ENCODE measurements around the gene GAA.

GAA gene

GRCh38 chr17:80104956-80105375, 3.6 kb downstream of the GAA start:
- DNase-seq = no peak

- DNase-seq = no peak
Observed at GRCh38 chr17:80105762-80106161, 4.4 kb downstream of the GAA start.

- no peak for DNase-seq
Observed at GRCh38 chr17:80106176-80106575, 4.8 kb downstream of the GAA start.

GRCh38 chr17:80106751-80107150, 5.4 kb downstream of the GAA start:
- DNase-seq = no peak

- no peak for DNase-seq
Observed at GRCh38 chr17:80107231-80108021, 6.0 kb downstream of the GAA start.

- no peak for DNase-seq
Observed at GRCh38 chr17:80108036-80108971, 6.9 kb downstream of the GAA start.

- DNase-seq = no peak
Observed at GRCh38 chr17:80109066-80109660, 7.8 kb downstream of the GAA start.

- peak; percentile 42 for DNase-seq
Observed at GRCh38 chr17:80109713-80110446, 8.5 kb downstream of the GAA start.

- no peak for DNase-seq
Observed at GRCh38 chr17:80110447-80110812, 9.0 kb downstream of the GAA start.

- no peak for DNase-seq
Observed at GRCh38 chr17:80110927-80111701, 9.7 kb downstream of the GAA start.

GRCh38 chr17:80111702-80112470, 10.5 kb downstream of the GAA start:
- DNase-seq = no peak

- no peak for DNase-seq
Observed at GRCh38 chr17:80112471-80113032, 11.2 kb downstream of the GAA start.

- DNase-seq = no peak
Observed at GRCh38 chr17:80113033-80113484, 11.7 kb downstream of the GAA start.

- DNase-seq = no peak
Observed at GRCh38 chr17:80114758-80115157, 13.4 kb downstream of the GAA start.

GRCh38 chr17:80115159-80115558, 13.8 kb downstream of the GAA start:
- DNase-seq = no peak

GRCh38 chr17:80116276-80116920, 15.0 kb downstream of the GAA start:
- no peak for DNase-seq

- no peak for DNase-seq
Observed at GRCh38 chr17:80116921-80117380, 15.6 kb downstream of the GAA start.

- no peak for DNase-seq
Observed at GRCh38 chr17:80117491-80118401, 16.4 kb downstream of the GAA start.
